Transverse colon (tissue), 4 donors: ENCODE measurements around the gene DYNC2LI1. TPM values are rescaled to one million over a fixed set of nuclear protein-coding genes. Genes with fewer than 3 reads are reported as not detected.
A peak's percentile ranks its signal among the peaks of the same experiment; 100 is the strongest.

Source experiments
- DNase-seq: peaks from one replicate; pipeline ENCODE4 v3.0.0-alpha.2; 2019
- H3K27ac ChIP-seq, 4 donors: fragments of 200-600 bp; sonication (generic); 2 replicates each; pipeline ENCODE4 v1.5.1; 2016 to 2018; ENCODE audit warnings: inconsistent platforms in 4 of 4
- H3K27me3 ChIP-seq: fragments of 200-600 bp; sonication (generic); 2 replicates; pipeline ENCODE4 v1.5.1; 2017; ENCODE audit warnings: inconsistent platforms
- H3K36me3 ChIP-seq, 4 donors: fragments of 200-600 bp; sonication (generic); 2 replicates each; pipeline ENCODE4 v1.5.1; 2017 to 2019; ENCODE audit warnings: inconsistent platforms in 4 of 4
- H3K4me1 ChIP-seq, 4 donors: fragments of 200-600 bp; sonication (generic); 2 replicates each; pipeline ENCODE4 v1.5.1; 2017 to 2020; ENCODE audit warnings: inconsistent platforms in 4 of 4
- H3K4me3 ChIP-seq, 4 donors: fragments of 200-600 bp; sonication (generic); 1 replicate in 1 of 4; 2 replicates in 3 of 4; pipeline versions ENCODE4 v1.5.1 to v1.6.1; 2017 to 2019; ENCODE audit warnings: inconsistent platforms in 4 of 4
- H3K9me3 ChIP-seq, 2 donors: fragments of 200-600 bp; sonication (generic); 2 replicates each; pipeline ENCODE4 v1.5.1; 2017 to 2019; ENCODE audit warnings: inconsistent platforms in 2 of 2
- EP300 ChIP-seq: sonication (generic); formaldehyde crosslinking; IDR thresholded peaks from one replicate; pipeline ENCODE4 v1.6.1; 2017; ENCODE audit warnings: antibody characterized with exemption, low read depth
- POLR2A ChIP-seq: fragments of 450-650 bp; IDR thresholded peaks from one replicate; pipeline ENCODE4 v1.6.1; 2016; ENCODE audit warnings: antibody characterized with exemption, mild to moderate bottlenecking, moderate library complexity
- POLR2AphosphoS5 ChIP-seq, 3 donors: sonication (generic); formaldehyde crosslinking; IDR thresholded peaks; one replicate each; pipeline ENCODE4 v1.6.1; 2016; ENCODE audit warnings: antibody characterized with exemption in 3 of 3
- WGBS, 2 donors: methylation state at CpG; one replicate each; pipeline ENCODE4 v1.1.5; 2018; ENCODE audit warnings: low coverage in 1 of 2; 5-methylcytosine and 5-hydroxymethylcytosine counted together
- in situ Hi-C, 4 donors: fragments of 200-750 bp; cut with MboI; loops; one replicate each; pipeline versions ENCODE4 v1.15.0 to v1.15.1; 2017; ENCODE audit warnings: low sequenced_read_pairs in 3 of 4, low pct_ligation_motif_present in 1 of 4, low pct_unique_long_range_greater_than_20kb in 1 of 4
- intact Hi-C: fragments of 100-400 bp; cut with DNase I; formaldehyde crosslinking; loops from one replicate; pipeline ENCODE4 v1.15.1; 2023; ENCODE audit warnings: low total_unique reads
- total RNA-seq, 4 donors: library from RNA; depleted of rRNA; stranded (reverse); fragments of >200 nt; gene quantifications; one replicate each; pipeline ENCODE4 v1.1.0, GENCODE V29; 2016
- TF ChIP-seq, protein P1 (sequence below), 5 experiments: fragments of 200-600 bp in 3 of 5; fragments of 450-650 bp in 2 of 5; sonication (generic) in 3 of 5; IDR thresholded peaks; 1 replicate in 2 of 5; 2 replicates in 3 of 5; pipeline ENCODE4 v1.5.1; 2016 to 2017; ENCODE audit warnings: antibody characterized with exemption in 5 of 5, inconsistent platforms in 3 of 5, mild to moderate bottlenecking in 2 of 5, moderate library complexity in 1 of 5

DYNC2LI1 gene
- total RNA-seq, 4 donors from 2014 or later: 6.6 to 26.9 (median 20.2) TPM

GRCh38 chr2:43792653-43793052 is 18.8 kb downstream of the DYNC2LI1 start:
- Histone ChIP-seq H3K27me3 (no peaks in the 10 kb centered on the region), H3K36me3 (no peaks in the 10 kb centered on the region), H3K4me3 (no peak overlapping the region), H3K4me1 (peaks cover 0 to 4% (median 0%) of the 10 kb centered on the region in 4 donors), H3K27ac (no peak overlapping the region), H3K9me3 (no peaks in the 10 kb centered on the region)
- in situ Hi-C loops (no loop called here), intact Hi-C loops (no loop called here)
- TF ChIP-seq POLR2A (no peak), POLR2AphosphoS5 (IDR thresholded peaks at IDR 0.05) (no peak), EP300 (no peak)
- TF ChIP-seq, protein P1, sequence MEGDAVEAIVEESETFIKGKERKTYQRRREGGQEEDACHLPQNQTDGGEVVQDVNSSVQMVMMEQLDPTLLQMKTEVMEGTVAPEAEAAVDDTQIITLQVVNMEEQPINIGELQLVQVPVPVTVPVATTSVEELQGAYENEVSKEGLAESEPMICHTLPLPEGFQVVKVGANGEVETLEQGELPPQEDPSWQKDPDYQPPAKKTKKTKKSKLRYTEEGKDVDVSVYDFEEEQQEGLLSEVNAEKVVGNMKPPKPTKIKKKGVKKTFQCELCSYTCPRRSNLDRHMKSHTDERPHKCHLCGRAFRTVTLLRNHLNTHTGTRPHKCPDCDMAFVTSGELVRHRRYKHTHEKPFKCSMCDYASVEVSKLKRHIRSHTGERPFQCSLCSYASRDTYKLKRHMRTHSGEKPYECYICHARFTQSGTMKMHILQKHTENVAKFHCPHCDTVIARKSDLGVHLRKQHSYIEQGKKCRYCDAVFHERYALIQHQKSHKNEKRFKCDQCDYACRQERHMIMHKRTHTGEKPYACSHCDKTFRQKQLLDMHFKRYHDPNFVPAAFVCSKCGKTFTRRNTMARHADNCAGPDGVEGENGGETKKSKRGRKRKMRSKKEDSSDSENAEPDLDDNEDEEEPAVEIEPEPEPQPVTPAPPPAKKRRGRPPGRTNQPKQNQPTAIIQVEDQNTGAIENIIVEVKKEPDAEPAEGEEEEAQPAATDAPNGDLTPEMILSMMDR (IDR thresholded peaks at IDR 0.05): no peak
- WGBS, 2 donors: 77 to 78% methylated on average over 3 of the region's 3 CpGs
- DNase-seq: no peak

DNA sequence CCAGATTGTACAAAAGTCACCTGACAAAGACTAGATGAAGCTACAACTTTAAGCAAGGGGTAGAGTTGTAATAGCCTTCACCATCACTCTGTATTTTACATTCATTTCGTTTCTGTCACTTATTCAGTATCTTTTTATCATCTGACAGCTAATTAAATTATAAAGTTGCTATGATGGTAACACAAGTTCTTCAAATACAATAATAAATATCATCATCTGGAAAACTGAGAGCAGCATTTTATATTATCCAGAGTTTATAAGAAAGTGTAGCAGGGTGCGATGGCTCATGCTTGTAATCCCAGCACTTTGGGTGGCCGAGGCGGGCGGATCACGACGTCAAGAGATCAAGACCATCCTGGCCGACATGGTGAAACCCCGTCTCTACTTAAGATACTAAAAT is 21.1 kb downstream of the DYNC2LI1 start:
- H3K4me3 ChIP-seq: no peak overlapping the region
- no peak overlapping the region for H3K27ac ChIP-seq
- DNase-seq: no peak
- no peaks in the 10 kb centered on the region for H3K27me3 ChIP-seq
- peaks cover 0 to 4% (median 0%) of the 10 kb centered on the region in 4 donors for H3K4me1 ChIP-seq
- no peaks in the 10 kb centered on the region for H3K9me3 ChIP-seq
- WGBS, 2 donors: 93 to 94% methylated on average over 6 to 9 of the region's 9 CpGs
- TF ChIP-seq POLR2A (no peak), EP300 (no peak), POLR2AphosphoS5 (IDR thresholded peaks at IDR 0.05) (no peak)
- TF ChIP-seq, protein P1 (IDR thresholded peaks at IDR 0.05): no peak
- in situ Hi-C loops (no loop called here), intact Hi-C loops (no loop called here)
- H3K36me3 ChIP-seq: no peaks in the 10 kb centered on the region

DNA sequence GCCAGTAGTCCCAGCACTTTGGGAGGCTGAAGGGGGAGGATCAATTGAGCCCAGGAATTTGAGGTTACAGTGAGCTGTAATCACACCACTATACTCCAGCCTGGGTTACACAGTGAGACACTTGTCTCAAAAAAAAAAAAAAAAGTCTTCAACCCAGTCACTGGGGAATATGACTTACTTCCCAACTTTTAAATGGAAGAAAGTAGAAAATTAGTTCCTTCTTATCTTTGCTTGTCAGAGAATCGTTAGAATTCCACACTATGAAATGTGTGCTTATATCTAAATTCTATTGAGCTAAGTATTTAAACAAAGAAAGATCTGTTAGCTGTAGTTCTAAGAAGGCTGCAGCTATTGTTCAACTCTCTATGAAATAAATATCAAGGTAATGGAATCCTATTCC is 22.4 kb downstream of the DYNC2LI1 start:
- H3K36me3 ChIP-seq: no peaks in the 10 kb centered on the region
- H3K9me3 ChIP-seq: no peaks in the 10 kb centered on the region
- intact Hi-C loops (no loop called here), in situ Hi-C loops (no loop called here)
- H3K4me3 ChIP-seq: no peak overlapping the region
- no peak for DNase-seq
- no peak overlapping the region for H3K27ac ChIP-seq
- no peaks in the 10 kb centered on the region for H3K27me3 ChIP-seq
- TF ChIP-seq POLR2AphosphoS5 (IDR thresholded peaks at IDR 0.05) (no peak), POLR2A (no peak)
- TF ChIP-seq, protein P1 (IDR thresholded peaks at IDR 0.05): no peak
- no peaks in the 10 kb centered on the region for H3K4me1 ChIP-seq
- WGBS, 2 donors: 64 to 70% methylated on average over 1 of the region's 1 CpG

DNA sequence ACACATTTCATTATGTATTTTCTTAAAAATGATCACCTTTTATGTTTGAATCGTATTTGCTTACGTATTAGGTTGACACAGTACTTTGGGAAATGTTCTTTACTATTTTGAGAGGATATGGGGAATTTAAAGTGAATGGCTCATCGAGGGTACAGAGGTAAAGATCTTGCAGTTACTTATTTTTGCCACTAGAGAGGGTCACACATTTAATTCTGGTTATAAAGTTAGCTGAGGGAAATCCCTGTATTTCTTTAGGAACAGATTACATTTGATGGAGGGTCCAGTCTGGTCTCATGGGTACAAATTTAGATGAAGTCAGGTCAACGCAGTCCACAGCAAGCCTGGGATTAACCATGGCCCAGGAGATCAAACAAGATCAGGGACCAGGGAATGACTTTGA is 24.5 kb downstream of the DYNC2LI1 start:
- Histone ChIP-seq H3K27ac (no peak overlapping the region), H3K27me3 (no peaks in the 10 kb centered on the region), H3K4me3 (no peak overlapping the region), H3K4me1 (no peaks in the 10 kb centered on the region), H3K9me3 (no peaks in the 10 kb centered on the region), H3K36me3 (no peaks in the 10 kb centered on the region)
- in situ Hi-C loops (no loop called here), intact Hi-C loops (no loop called here)
- TF ChIP-seq EP300: no peak
- TF ChIP-seq, protein P1 (IDR thresholded peaks at IDR 0.05): peak in 4 of 5 experiments; percentile 12 to 39 (median 22)
- no peak for DNase-seq
- WGBS, 2 donors: 62 to 82% methylated on average over 3 to 4 of the region's 4 CpGs
